ENCODE results near the gene CFI. TPM values are rescaled to one million over a fixed set of nuclear protein-coding genes. Genes with fewer than 3 reads are reported as not detected.

CFI gene
- total and polyA plus RNA-seq, 2 of the 8 experiments (the other 6 are each of a cell fraction or from before 2014, with no cell fraction given), result not detected

GRCh38 chr4:109818268-109818667 is 16.5 kb upstream of the CFI start (continued):
- TF ChIP-seq EP300 (IDR thresholded peaks at IDR 0.05; ENCODE audit: borderline replicate concordance in 1 of 2, low read depth in 2 of 2, low read length in 2 of 2) (no peak), SUZ12 (IDR thresholded peaks at IDR 0.05; ENCODE audit: low read length) (no peak), SAP30 (IDR thresholded peaks at IDR 0.05; ENCODE audit: insufficient read depth, insufficient replicate concordance, low read length) (no peak), GABPA (IDR thresholded peaks at IDR 0.05; ENCODE audit: borderline replicate concordance, insufficient read depth, low read length) (no peak)

Measured in H1 (cell line).